A673 (cell line): ENCODE results near the gene DKK3.

Experiments used
- CTCF ChIP-seq: fragments of 300-800, 200-600 bp; sonication (generic); conservative IDR thresholded peaks from 2 replicates; pipeline ENCODE4 v1.5.1; 2017; ENCODE audit warnings: low read depth, mild to moderate bottlenecking, antibody characterized with exemption, low read length, moderate library complexity, mixed read lengths
- EZH2 ChIP-seq: fragments of 200-600 bp; sonication (generic); IDR thresholded peaks from 2 replicates; pipeline ENCODE4 v1.6.1; 2017; ENCODE audit warnings: borderline replicate concordance, low read depth, mild to moderate bottlenecking, mixed read lengths, antibody characterized with exemption, low read length; ENCODE audit not compliant: poor library complexity, severe bottlenecking

GRCh38 chr11:11944444-11944843 is 64.0 kb downstream of the DKK3 start:
- no peak for TF ChIP-seq CTCF
- no peak for TF ChIP-seq EZH2
